Loucy (cell line): Measurements from ENCODE around the gene CNTN4.

Source experiments
- EZH2phosphoT487 ChIP-seq: fragments of 200-600 bp; IDR thresholded peaks from 2 replicates; pipeline ENCODE4 v1.6.1; 2018; ENCODE audit warnings: antibody characterized with exemption, mild to moderate bottlenecking, moderate library complexity, borderline replicate concordance
- TF ChIP-seq, protein P1 (sequence below): fragments of 200-600 bp; sonication (generic); conservative IDR thresholded peaks from 2 replicates; pipeline ENCODE4 v1.5.1; 2014; ENCODE audit warnings: mild to moderate bottlenecking, antibody characterized with exemption, low read length

DNA sequence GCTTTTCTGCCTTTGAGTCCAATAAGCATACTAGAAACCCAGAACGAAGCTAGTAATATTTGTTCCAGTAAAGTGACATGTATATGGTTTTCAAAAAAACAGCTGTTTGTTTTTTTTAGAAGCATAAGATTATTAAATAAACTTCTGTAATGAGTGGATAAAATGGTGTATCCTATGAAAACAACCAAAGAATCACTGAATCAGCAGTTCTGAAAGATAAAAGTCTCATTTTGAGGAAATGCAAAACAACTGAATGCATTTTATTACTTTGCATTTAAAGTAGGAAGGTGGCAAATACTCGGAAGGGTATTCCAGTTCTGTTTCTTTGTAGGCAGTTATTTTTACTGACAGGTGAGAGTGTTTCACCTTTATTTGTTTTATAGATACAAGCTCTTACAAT lies 107.0 kb downstream of the CNTN4 start:
- TF ChIP-seq, protein P1, sequence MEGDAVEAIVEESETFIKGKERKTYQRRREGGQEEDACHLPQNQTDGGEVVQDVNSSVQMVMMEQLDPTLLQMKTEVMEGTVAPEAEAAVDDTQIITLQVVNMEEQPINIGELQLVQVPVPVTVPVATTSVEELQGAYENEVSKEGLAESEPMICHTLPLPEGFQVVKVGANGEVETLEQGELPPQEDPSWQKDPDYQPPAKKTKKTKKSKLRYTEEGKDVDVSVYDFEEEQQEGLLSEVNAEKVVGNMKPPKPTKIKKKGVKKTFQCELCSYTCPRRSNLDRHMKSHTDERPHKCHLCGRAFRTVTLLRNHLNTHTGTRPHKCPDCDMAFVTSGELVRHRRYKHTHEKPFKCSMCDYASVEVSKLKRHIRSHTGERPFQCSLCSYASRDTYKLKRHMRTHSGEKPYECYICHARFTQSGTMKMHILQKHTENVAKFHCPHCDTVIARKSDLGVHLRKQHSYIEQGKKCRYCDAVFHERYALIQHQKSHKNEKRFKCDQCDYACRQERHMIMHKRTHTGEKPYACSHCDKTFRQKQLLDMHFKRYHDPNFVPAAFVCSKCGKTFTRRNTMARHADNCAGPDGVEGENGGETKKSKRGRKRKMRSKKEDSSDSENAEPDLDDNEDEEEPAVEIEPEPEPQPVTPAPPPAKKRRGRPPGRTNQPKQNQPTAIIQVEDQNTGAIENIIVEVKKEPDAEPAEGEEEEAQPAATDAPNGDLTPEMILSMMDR, result no peak
- TF ChIP-seq EZH2phosphoT487, result no peak
